HG03095 (cell line): ENCODE measurements around the gene C1orf159.
"Not testable (repeated sequence)": the region's sequence is repeated elsewhere in the genome, so short reads cannot be mapped to it uniquely, and the experiment has no call there.

Experiments used
- ATAC-seq: cut with Tn5 transposase; IDR thresholded peaks from one replicate; pipeline ENCODE4 v1.9.1; 2021; ENCODE audit warnings: moderate library complexity; ENCODE audit not compliant: unreplicated experiment

The C1orf159 gene

DNA sequence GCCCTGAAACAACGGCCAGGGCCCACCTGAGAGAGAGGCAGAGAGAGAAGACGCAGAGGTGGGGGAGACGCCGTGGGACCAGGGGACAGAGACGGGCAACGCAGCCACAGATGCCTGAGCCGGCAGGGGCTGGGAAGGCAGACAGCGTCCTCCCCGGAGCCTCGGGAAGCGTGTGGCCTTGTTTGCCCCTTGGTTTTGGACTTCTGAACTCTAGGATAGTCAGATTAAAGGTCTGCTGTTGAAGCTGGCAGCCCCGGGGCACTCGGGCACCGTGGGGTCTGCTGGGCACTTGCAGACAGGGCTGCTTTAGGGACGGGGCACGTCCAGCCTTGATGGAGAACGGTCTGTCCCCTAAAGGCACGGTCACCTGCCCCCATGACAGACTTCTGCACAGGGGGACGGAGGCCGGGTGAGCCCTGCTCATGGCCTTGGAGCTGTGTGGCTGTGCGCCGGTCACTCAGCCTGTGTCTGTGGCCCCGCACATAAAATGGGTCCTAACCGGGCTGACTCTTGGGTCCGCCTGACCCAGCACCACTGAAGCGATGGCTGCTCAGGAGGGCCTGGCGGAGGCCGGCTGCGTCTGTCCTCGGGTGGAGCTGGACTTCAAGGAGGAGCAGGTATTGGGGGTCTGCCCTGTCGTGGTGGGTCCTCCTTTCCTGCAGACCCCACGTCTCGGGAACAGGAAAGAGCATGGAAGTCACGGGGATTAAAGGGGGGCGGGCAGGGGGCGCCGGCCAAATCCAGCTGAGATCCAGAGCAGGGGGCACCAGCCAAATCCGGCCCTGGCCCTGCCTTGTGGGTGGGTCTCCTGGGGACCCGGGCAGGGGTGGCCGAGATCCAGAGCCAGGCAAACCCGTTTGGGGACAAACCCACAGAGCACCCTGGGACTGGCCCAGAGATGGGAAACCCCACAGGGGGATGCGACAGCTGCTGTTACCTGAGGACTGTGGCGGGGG lies 32.2 kb downstream of the C1orf159 start:
- no peak for ATAC-seq

DNA sequence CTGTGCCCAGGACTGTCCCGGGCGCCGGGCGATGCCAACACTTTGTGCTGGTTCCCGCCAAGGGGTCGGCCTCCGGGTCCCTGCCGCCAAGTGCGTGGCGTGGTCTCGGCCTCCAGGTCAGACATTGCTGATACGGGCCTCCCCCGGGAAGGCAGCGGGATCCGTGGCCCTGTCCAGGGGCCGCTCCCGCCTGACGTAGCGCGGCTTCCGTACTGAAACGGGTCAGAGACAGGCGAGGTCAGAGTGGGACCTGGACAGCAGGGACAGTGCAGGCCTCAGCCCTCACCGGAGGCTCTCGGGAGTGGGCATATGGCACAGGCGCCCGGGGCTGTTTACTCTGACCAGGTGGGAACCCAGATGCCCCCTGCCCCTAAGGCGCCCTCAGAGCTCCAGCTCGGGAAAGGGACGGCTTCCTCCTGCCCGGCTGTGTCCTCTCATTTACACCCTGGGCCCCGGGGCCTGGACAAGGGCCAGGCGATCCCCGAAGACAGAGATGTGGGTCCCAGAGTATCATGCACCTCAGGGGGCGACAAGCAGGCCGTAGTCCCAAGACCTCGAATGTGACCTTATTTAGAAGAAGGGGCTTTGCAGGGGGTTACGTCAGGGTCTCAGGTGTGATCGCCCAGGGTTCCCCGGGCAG lies 33.0 kb downstream of the C1orf159 start:
- no peak for ATAC-seq

DNA sequence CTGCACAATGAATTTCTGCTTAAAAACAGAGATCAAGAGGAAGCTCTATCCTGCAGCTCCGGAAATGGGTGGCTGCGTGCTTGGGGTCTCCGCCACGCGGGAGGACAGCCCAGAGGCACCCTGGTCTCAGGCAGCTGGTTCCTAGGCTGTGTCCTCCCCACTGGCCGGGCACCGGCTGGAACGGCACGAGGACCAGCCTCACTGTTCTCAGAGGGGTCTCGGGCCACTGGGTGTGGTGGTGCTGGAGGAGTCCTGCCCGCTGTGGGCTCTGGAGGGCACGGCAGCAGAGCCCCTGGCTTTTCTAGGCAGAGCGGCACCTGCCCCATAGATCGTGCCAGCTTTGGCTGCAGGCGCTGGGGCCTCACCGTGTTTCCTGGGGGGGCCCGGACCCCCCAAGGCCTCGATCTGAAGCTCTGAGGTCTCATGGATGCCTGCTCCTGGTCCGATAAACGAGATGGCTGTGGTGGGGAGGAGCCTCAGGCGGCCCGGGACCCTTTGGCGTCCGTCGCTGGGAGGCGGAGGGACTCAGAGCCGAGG lies 33.6 kb downstream of the C1orf159 start:
- ATAC-seq = no peak

DNA sequence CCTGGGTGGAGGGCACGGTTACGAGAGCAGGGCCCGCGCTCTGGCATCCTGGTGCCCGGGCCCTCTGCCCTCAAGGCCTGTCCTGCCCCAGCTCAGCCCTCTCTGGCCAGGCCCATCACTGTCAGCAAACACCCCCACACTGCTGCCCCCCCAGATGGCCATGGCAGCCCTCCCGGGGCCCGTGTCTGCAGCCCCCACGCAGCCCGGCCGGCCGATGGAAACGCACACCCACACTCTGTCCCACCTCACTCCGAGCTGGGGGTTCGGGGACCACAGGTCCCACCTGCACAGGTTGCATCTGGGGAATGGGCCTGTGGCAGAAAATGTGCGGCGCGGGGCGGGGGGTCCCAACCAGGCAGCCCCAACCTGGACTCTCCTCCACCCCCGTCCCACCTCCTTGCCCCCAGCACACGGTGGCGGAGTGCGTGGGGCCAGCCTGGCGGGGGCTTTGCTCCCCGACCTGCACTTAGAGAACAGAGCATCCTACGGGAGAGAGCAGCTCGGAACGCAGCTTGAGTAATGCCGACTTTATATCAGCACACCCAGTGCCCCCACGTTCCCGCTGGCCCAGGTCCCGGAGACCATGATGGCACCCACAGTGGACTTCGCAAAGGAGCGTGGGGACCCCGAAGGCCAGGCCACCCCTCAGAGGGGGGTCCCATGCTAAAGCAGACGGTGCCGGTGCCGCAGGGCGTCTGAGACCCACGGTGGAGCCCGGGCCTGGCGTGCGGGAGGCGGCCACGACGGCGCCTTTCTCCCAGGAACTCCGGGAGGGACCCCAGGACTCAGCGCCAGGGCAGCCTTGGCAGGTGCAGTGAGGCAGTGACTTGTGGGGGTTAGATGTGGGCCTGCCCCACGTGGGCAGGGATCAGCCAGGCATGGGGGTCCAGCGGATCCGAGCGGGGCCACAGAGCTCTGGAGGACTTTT lies 34.3 kb downstream of the C1orf159 start:
- ATAC-seq = no peak

DNA sequence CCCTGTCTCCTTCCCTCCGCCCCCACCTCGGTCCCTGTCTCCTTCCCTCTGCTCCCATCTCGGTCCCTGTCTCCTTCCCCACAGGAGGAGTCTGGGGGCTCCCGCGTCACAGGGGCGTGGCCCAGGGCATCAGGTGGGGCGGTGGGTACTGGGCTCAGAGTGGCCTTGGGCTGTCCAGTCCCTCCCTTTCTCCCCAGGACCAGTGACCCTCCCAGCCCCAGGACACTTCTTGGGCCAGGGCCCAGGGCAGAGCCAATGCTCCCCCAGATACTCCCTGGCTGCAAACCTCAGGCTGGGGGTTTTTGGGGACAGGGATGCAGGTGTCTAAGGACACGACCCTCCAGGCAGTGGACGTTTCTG lies 35.0 kb downstream of the C1orf159 start:
- ATAC-seq = no peak

DNA sequence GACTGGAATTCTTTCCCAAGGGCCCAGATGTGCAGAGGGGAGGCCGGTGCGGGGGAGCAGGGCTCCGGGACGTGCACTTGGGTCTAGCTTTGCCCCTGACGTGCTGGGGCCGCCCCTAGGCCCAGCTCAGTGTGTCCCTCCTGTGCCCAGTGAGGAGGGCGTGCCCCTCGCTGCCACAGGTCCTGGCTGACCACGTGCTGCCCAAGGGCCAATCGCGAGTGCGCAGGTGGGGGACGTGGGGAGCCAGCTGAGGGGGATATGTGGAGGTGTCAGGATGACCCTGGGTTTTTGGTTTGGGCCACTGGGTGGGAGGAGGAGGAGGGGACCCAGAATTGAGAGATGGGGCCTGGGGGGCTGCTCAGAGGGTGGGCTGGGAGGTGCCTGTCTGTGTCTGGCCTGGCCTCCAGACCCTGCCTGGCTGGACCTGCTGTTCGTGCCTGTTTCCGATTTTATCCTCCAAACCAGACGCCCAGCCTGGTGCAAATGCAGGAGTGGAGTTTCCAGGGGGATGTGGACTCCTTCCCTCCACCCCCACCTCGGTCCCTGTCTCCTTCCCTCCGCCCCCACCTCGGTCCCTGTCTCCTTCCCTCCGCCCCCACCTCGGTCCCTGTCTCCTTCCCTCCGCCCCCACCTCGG lies 35.6 kb downstream of the C1orf159 start:
- ATAC-seq = no peak

DNA sequence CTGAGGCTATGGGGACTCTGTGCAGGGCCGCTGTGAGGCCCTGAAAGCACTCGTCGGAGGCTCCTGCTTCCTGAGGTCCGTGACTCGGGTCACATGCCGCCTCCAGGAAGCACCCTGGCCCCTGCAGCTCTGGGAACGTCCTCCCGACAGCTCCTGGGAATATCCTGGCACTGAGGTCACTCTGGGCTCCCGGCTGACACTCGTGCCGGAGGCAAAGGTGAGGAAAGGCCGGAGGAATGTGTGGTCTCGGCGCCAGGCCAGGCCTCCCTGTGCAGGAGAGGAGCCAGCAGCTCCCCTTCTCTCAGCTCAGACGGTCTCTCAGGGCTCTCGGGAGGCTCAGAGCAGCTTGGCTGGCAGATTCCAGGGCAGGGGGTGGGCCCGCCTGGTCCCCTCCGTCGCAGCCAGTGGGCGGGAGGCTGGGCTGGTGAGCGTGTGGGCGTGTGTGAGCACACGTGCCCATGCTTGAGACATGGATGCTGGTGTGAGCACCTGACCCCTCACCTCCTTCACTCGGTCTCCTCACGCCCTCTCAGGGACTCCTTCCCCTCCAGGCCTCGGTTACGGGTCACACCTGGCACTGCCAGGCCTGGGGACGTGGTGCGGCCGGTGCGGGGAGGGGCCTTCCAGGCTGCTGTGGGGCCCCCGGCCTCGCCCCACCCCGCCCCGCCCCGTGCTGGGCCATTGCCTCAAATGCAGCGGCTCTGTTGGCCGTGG lies 36.3 kb downstream of the C1orf159 start:
- no peak for ATAC-seq

DNA sequence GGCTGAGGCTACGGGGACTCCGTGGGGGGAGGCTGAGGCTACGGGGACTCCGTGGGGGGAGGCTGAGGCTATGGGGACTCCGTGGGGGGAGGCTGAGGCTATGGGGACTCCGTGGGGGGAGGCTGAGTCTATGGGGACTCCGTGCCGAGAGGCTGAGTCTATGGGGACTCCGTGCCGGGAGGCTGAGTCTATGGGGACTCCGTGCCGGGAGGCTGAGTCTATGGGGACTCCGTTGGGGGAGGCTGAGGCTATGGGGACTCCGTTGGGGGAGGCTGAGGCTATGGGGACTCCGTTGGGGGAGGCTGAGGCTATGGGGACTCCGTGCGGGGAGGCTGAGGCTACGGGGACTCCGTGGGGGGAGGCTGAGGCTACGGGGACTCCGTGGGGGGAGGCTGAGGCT lies 38.5 kb downstream of the C1orf159 start:
- not testable (repeated sequence) for ATAC-seq

DNA sequence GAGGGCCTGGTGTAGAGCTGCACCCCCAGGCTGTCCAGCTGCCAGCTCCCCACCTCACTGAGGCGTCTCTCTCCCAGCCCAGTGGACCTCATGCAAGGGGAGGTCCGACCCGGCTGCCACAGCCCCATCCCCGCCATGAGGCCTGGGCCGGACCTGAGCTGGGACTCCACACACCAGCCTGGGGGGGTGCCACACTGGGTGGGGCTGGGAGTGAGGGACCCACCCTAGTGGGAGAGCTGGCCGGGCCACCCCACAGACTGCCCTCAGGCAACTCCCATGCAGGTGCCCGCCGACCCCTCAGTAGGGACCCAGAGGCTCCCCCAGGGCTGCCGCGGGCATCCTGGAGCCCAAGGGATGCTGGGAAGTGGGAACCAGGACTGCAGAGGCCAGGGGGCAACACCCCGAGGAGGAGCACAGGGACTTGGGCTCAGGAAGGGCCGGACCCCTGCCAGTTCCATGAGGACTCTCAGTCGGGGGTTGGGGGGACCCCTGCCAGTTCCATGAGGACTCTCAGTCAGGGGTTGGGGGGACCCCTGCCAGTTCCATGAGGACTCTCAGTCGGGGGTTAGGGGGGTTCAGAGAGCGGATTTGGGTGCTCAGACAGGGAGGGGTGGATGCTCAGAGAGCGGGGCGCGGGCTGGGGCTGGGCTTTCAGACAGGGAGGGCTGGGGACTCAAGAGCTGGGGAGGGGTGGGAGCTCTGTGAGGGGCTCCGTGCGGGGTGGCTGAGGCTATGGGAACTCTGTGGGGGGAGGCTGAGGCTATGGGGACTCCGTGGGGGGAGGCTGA lies 40.5 kb downstream of the C1orf159 start:
- no peak for ATAC-seq

DNA sequence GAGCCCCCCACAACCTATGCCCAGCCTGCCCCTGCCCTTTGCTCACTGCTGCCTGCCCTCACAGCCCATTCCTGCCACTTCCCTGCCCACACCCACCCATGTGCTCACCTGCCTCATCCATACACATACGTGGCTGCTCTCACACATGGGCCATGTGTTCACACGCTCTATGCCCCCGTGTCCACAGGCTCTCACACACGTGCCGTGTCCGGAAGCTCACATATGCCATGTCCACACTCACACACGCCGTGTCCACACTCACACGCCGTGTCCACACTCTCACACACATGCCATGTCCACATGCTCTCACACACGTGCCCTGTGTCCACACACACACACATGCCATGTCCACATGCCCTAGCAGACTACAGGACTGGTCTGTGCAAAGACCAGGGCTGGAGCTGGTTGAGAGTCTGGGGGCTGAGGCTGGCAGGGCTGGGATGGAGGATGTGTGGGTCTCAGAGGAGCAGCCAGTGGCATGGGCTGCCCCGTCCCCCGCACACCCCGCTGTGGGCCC lies 41.2 kb downstream of the C1orf159 start:
- ATAC-seq = no peak

DNA sequence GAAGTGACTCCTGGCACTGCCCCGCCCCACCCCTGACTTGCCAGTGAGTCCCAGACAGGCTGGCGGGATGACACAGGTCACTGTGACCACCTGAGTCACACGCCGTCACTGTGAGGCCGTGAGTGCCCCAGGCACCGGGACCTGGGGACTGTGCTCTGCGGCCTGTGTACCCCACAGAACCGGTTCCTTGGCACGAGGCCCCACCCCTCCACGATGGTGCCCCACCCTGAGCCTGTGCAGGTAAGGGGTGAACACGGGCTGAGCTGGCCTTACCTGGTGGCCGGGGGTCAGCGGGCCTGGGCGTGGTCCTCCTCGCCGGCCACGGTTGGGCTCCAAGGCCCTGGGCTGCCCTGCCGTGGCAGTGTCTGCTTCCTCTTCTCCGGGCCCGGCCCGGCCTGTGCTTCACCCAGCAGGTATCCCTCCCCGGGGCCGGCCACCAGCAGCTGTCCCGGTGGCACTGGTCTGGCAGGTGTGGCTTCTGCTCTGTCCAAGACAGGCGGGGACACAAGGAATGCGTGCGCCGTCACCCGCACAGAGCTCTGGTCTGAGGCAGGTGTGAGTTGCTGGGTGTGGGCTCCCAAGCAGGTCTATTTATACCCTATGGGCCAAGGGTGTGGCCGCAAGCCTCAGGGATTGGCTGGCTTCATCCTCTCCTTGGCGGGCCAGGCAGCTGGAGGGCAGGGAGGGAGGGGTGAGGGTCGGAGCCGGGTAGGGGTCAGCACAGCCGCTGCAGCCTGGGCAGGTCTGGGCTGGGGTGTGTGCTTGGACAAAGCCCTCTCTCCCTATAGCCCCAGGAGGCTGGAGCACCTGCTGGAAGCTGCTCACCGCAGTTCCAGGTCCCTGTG lies 41.9 kb downstream of the C1orf159 start, which contains the start of gene RNF223:
Gene RNF223 (minus strand): TSS at position 564 of the 845 bp plus-strand sequence. CDS start 1,740 bp downstream, outside the sequence.
- ATAC-seq = no peak

DNA sequence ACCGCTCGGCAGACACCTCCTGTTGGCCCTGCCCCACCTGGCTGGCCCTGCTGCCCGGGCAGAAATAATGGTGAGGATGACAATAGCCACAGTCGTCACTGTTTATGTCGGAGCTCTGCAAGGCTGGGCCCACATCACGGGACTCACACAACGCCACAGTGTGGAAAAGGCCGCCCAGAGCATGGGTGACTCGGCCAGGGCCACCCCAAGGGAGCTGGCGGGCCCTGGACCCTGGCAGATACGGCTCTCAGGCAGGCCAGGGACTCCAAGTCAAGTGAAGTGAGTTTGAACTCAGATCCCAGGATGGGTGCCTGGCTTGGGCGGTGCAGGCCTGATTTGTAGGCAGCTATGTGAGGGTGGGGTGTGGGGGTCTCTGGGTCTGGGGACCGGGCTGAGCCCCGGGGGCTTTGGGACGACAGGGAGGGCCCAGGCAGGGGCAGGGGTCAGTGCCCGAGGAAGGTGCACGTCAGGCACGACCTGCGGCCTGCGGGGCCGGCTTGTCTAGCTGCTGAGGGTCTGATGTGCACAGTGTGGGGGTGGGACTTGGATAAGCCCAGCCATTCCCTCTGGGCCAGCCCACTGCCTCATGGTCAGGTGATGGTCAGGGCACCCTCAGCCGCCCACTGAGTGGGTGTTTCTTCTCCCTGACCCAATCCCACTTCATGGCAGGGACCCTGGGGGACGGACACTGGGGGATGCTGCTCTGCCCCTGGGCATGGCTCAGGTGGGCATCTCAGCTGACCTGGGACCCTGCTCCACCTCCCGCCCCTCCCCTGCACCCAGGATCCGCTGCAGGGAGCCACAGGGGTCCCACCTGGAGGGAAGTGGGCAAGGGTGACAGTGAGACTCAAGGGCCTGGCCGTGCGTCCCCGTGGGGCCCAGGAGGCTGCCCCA lies 42.8 kb downstream of the C1orf159 start:
- no peak for ATAC-seq

DNA sequence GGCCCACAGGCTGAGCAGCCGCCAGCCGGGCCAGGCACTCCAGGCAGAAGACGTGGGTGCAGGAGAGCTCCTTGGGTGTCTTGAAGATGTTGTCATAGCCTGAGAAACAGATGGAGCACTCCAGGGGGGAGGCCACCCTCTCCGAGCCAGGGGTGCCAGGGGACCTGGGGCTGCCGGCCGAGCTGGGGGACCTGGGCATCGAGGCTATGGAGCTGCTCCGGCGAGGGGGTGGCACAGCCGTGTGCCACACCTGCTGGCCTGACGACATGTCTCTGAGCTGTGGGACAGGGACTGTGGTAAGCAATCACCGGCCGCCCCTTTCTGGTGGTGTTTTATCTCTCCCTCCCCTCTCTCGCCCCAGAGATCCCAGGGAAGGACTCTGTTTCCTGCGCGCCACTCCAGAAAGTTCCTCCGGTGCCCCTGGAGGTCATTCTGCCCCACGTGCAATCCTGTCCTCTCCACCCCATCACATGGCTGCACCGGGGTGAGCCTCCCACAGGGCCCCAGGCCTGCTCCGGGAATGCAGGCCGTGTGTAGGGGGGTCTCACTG lies 43.5 kb downstream of the C1orf159 start:
- ATAC-seq = no peak

DNA sequence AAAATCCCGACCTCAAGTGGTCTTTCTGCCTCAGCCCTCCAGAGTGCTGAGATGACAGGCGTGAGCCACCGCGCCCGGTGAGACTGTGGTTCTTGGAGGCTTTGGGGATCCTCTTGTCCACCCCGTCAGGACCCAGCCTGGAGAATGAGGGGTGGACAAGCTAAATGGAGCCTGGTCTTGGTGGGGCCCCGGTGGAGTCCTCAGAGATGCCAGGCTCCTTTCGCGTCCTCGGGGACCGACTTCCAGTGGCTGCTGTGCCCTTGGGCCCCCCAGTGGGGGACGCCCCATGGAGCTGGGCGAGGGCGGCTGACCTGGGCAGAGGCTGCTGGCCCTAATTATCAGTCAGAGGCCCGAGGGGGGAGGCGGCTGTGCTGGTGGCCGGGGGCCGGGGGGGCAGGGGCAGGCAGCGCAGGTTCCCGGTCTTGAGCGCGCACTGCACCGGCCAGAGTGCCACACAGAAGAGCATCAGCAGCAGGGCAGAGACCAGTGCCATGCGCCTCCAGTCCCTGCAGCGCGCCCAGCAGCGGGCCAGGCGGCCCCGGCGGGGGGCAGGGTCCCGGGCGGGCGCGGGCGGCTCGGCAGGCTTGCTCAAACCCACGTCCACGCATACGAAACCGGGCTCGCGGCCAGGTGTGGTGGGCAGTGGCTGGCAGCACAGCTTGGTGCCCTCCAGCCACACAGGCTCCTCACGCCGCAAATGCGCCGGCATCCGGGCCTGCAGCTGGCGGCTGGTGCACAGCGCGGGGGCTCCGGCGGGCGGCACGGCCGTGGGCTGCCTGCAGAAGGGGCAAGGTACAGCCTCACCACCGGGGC lies 44.2 kb downstream of the C1orf159 start:
- no peak for ATAC-seq
